Measurements from ENCODE around the gene P2RY6.

Gene P2RY6

GRCh38 chr11:73288192-73288872 lies 16.2 kb downstream of the P2RY6 start:
- TF ChIP-seq MAX (IDR thresholded peaks at IDR 0.05; ENCODE audit: low read depth, low read length) (no peak; the same call in 1 of the 2 replicates), CTCF (IDR thresholded peaks at IDR 0.05; ENCODE audit: low read depth, low read length) (no peak), POLR2A (IDR thresholded peaks at IDR 0.05; ENCODE audit: extremely low read depth, insufficient read length) (no peak), MYC (IDR thresholded peaks at IDR 0.05; ENCODE audit: low read depth, low read length) (0 out of 2 replicates have a peak, but pooled peaks have one; percentile 17)
- no peak overlapping the region for H3K4me3 ChIP-seq (ENCODE audit: low read depth, low read length)
- peak; percentile 72 for DNase-seq (ENCODE audit: low read depth)

GRCh38 chr11:73288873-73289707 lies 17.0 kb downstream of the P2RY6 start:
- peak; percentile 84 for DNase-seq (ENCODE audit: low read depth)
- H3K4me3 ChIP-seq (ENCODE audit: low read depth, low read length), result no peak overlapping the region
- TF ChIP-seq MYC (IDR thresholded peaks at IDR 0.05; ENCODE audit: low read depth, low read length), result no peak
- TF ChIP-seq CTCF (IDR thresholded peaks at IDR 0.05; ENCODE audit: low read depth, low read length), result peak; percentile 96
- TF ChIP-seq MAX (IDR thresholded peaks at IDR 0.05; ENCODE audit: low read depth, low read length), result no peak
- no peak for TF ChIP-seq POLR2A (IDR thresholded peaks at IDR 0.05; ENCODE audit: extremely low read depth, insufficient read length)

GRCh38 chr11:73290536-73290935 lies 18.4 kb downstream of the P2RY6 start:
- H3K4me3 ChIP-seq (ENCODE audit: low read depth, low read length), result no peak overlapping the region
- no peak for DNase-seq (ENCODE audit: low read depth)
- TF ChIP-seq CTCF (IDR thresholded peaks at IDR 0.05; ENCODE audit: low read depth, low read length) (no peak), POLR2A (IDR thresholded peaks at IDR 0.05; ENCODE audit: extremely low read depth, insufficient read length) (no peak), MAX (IDR thresholded peaks at IDR 0.05; ENCODE audit: low read depth, low read length) (no peak), MYC (IDR thresholded peaks at IDR 0.05; ENCODE audit: low read depth, low read length) (no peak)

DNA sequence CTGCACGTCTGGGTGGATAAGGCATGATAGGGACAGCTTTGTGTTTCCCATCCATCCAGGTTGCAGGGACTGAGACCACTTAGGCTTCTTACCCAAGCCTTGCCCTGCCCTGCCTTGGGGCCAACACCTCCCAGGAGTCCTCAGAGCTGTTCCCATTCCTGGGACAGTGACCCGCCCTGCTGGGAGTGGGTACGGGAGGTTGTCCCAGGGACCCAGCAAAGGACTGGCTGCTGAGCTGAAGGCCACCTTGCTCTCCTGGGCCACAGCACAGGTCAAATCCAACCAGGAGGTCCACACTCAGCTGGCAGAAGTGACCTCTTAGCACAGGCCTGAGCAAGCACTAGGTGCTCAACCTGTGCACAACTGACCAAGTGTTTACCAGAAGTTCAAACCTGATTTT lies 19.1 kb downstream of the P2RY6 start:
- DNase-seq (ENCODE audit: low read depth), result no peak
- no peak for TF ChIP-seq CTCF (IDR thresholded peaks at IDR 0.05; ENCODE audit: low read depth, low read length)
- TF ChIP-seq POLR2A (IDR thresholded peaks at IDR 0.05; ENCODE audit: extremely low read depth, insufficient read length), result no peak
- no peak for TF ChIP-seq MAX (IDR thresholded peaks at IDR 0.05; ENCODE audit: low read depth, low read length)
- TF ChIP-seq MYC (IDR thresholded peaks at IDR 0.05; ENCODE audit: low read depth, low read length), result no peak
- H3K4me3 ChIP-seq (ENCODE audit: low read depth, low read length), result no peak overlapping the region

GRCh38 chr11:73291781-73292524 lies 19.8 kb downstream of the P2RY6 start:
- no peak for DNase-seq (ENCODE audit: low read depth)
- TF ChIP-seq CTCF (IDR thresholded peaks at IDR 0.05; ENCODE audit: low read depth, low read length) (no peak), POLR2A (IDR thresholded peaks at IDR 0.05; ENCODE audit: extremely low read depth, insufficient read length) (no peak), MYC (IDR thresholded peaks at IDR 0.05; ENCODE audit: low read depth, low read length) (no peak), MAX (IDR thresholded peaks at IDR 0.05; ENCODE audit: low read depth, low read length) (no peak)
- H3K4me3 ChIP-seq (ENCODE audit: low read depth, low read length), result no peak overlapping the region
